ENCODE results near the gene RIPOR3.
A peak's percentile ranks its signal among the peaks of the same experiment; 100 is the strongest.
"Not testable (repeated sequence)": the region's sequence is repeated elsewhere in the genome, so short reads cannot be mapped to it uniquely, and the experiment has no call there.

RIPOR3 gene

DNA sequence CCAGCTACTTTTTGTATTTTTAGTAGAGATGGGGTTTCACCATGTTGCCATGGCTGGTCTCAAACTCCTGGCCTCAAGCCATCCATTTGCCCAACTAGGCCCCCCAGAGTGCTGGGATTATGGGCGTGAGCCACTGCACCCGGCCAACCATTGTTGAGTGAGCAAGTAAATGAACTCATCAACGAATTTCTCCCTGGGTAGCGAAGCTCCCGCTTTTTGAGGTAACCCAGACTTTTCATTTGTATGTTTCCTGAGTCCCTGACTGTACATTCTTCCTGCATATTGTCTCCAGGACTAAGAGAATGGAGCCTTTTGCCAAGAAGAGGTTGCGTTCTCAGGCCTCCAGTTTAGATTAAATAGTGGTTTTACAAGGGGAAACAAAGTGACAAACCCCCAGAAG is 36.4 kb downstream of the RIPOR3 start:
- no peak for DNase-seq

DNA sequence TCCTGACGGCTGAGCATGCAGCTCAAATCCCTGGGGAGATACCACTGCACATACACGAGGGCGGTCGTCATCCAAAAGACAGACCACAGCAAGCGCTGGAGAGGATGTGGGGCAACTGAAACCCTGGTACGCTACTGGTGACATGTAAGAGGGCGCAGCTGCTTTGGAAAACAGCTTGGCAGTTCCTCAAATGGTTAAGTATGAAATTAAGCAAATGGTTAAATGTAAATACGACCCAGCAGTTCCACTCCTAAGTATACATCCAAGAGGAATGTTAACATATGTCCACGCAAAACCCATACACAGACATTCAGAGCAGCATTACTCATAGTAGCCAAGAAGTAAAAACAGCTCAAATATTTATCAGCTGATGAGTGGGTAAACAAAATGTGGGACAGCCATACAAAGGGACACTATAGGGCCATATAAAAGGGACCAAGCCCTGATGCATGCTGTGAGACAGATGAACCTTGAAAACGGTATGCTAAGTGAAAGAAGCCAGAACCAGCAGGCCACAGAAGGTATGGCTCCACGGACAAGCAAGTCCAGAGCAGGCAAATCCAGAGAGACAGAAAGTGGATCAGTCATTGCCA is 38.5 kb downstream of the RIPOR3 start:
- DNase-seq = no peak

DNA sequence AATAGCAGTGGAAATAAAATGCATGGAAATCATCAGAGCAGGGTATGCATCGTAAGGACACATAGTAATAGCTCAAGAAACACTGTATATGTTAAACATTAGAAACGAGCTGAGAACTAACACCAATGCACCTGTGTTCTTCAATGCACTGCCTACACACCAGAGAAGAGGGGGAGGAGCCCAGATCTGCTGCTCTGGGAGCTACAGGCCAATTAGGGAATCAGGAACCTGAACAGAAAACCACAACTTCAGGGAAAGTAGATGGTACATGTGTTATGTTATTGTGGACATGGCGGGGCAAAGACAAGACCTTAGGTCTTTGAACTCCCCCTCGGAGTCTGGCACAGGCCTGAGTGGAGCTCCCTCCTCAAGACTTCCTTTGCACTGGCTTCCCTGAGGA is 39.7 kb downstream of the RIPOR3 start:
- DNase-seq = no peak

- DNase-seq = no peak
Observed at GRCh38 chr20:50649590-50649989, 41.8 kb downstream of the RIPOR3 start.

- DNase-seq = no peak
Observed at GRCh38 chr20:50648651-50649050, 42.7 kb downstream of the RIPOR3 start.

- DNase-seq = no peak
Observed at GRCh38 chr20:50646483-50646996, 44.8 kb downstream of the RIPOR3 start.

DNA sequence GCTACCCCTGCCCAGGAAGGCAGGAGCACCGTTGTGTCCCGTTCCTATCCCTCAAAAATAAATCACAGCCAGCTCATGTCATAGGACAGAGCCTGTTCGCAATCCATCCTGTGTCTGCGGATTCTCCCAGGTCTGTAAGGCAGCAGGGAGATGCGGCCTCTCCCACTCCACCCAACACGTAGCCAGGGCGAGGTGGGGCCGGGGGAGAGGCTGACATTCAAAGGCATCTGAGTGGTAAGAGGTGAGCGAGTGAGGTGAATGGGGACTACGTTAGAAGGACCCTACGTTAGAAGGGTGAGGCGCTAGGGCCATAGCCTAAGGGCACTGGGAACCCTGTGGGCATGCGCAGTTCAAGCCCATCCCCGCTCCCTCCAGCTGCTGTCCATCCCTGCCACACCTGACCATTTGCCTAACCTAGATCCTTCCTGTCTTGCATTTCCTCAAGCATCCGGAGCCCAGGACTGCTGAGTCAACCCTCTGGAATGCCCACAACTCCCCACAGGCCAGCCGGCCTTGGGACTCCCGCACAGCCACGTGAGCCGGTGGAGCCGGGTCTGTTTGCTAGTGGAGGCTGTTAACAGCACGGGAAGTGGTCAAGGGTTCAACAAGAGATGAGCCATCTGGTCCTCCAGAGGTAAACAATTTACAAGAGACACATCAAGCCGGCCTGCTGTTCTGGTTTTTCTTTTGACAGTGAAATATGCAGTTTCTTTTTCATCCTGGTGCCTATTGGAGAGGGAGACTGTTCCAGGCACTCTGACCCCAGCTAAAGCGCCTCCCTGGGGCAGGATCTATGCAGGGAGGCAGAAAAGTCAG is 45.9 kb downstream of the RIPOR3 start:
- DNase-seq = no peak

DNA sequence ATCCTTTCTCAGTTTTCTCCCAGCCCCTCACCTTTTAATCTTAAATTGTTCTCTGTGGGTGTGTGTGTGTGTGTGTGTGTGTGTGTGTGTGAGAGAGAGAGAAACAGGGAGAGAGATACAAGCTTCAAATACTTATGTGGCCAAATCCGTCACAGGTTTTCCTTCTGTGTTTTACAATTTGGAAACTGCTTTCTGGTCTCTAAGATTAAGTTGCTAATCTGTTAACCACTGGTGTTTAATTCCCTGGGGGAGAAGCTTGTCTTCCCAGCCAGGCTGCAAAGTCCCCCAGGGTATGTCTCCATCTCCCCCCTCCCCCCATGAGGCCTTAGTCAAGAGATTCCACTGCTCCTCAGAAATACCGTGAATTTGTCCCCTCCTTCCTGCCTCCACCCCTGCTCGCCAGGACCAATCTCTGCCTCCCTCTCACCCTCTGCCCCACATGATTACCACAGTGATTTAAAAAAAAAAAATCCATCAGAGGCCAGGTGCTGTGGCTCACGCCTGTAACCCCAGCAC is 49.0 kb downstream of the RIPOR3 start:
- no peak for DNase-seq

DNA sequence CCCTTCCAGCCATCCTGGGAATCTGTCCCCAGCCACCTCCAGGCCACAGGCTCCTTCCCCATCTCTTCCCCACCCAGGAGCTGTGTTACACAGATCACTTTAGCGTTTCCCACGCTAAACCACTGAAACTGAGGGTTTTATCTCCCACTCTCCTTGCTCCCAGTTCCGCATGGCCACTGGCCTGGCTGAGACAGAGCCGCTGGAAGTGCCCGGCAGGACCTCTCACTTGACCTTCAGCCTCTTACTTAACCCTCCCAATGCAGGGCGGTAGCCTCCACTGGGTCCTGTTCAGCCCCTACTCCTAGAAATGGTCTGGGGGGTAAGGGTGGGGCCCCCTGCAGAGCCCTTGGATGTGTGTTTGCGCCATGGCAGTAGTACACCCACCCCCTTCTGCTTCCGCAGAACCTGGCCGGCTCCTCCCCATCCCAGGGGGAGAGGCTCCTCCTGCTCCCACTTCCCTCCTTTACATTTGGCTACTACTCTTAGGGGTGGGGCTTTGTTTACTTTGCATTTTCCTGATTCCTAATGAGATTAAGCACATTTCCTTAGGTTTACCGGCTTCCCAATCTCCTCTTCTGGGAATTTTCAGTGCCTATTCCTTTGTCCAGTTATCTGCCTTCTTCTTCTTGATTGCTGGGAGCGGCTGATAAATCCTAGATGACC is 49.6 kb downstream of the RIPOR3 start:
- not testable (repeated sequence) for DNase-seq

DNA sequence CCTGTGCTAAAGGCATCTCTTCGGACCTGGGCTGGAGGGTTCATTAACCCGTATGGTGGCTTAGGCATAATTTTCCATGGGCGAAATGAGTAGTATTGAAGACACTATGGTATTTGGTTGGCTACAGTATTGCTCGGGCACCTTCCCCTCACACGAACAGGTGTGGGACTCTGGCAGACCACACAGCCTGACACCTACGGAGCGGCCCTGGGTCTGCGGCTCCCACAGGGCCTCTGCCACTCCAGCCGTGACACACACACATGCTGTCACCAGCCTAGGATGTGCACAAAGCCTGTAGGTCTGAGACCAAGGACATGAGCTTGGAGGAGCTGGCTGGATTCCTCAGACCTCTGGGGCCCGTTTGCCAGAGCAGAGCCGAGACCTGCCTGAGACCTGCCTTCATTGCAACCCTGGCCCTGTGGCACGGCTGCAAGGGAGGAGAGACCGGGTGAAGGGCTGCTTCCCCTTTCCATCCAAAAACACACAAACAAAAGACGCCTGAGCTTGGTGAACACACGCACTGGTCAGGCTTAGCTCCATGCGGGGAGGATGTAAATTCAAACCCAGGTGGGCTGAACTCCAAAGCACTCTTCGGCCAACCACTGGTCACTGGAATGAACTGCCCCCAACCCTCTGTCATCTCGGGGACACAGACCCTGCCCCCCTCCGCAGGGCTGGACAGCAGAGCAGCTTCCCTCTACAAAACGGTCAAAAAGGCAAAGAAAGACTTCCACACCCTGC is 51.2 kb downstream of the RIPOR3 start:
- DNase-seq = not testable (repeated sequence)

DNA sequence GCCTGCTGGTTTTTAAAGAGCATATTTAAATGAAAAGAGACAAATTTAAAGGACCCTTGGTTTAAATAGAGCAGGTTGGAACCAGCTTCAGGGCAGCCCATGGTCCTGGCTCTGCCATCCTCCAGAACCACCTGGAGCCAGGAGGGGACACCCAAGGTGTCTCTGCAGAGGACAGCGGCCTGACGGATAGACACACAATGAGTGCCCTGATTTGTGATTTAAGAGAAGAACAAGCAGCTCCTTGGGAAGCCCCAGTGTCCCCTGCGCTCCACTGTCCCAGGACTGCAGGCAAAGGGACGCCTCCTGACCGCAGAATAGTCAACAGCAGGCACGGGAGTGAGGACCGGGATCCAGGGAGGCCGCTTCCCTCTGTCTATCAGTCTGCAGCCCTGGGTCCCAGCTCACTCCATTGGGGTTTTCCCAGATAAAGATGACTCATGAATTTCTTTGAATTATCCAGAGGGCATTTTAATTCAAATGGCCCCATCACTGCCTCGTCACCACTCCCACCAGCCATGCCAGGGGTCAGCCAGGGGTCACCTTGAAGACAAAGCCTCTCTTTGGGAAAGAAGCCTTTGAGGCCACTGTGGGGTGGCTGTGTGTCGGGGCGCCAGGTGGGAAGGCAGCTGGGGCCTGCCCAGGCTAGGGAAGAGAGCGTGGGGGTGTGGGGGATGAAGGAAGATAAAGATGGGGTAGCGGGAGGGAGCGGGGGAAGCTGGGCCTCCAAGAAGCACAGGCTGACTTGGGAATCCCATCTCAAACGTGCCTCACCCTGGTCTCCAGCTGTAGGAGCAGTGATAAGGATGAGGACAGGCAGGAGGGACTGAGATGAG is 53.1 kb downstream of the RIPOR3 start:
- DNase-seq = not testable (repeated sequence)

- DNase-seq = no peak
Observed at GRCh38 chr20:50636601-50637540, 54.5 kb downstream of the RIPOR3 start.

DNA sequence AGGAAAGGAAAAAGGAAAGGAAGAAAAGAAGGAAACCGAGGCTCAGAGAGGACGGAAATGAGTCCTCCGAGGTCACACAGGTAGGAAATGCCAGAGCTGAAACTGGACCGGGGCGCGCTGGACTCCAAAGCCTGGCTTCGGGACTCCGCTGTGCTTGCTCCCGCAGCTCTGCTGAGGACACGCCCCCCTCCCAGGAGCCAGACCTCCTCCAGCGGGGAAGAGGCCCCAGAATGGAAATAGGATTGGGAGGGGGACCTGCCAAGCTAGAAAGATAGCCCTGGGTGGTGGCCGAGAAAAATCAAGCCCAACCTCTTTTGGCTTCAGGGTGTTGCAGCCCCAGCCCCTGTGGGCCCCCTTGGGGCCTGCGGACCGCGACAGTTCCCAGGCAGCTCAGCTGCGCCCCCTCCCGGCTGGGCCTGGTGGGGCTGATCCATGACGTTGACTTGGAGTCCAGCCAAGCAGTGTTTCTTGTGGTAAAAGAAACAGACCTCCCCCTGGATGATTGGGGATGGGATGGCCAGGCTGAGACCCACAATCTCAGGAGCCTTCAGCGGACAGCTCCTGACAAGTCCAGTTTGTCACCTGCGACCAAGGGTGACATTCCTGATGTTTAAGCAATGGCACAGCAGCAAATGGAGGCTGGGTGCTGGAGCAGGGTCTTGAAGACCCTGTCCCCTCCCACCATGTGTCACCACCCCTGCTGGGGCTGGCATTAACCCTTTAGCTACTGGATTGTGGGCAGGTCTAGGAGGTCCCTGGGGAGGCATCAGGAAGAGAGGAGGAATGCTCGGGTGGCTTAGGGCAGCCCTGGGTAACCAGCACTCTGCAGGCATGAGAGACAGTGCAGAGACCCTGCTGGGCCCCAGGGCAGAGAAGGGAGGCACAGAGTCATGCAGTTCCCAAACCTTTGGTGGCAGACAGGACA is 55.4 kb downstream of the RIPOR3 start:
- peak; percentile 58 for DNase-seq

GRCh38 chr20:50635014-50635557 is 56.3 kb downstream of the RIPOR3 start:
- no peak for DNase-seq

DNA sequence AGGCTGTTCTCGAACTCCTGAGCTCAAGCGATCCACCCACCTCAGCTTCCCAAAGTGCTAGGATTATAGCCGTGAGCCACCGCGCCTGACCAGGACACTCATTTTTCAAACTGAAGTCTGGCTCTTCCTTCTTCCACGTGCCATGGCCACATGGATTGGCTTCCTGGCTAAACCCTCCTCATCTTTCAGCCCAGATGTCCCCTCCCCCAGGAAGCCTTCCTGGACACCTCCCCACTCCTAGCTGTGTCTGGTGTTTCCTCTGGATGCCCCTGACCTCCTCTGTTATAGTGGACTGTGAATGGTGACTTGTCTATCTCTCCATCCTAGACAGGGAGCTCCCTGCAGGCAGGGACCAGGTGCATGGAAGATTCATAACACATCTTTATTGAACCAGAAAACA is 57.2 kb downstream of the RIPOR3 start:
- DNase-seq = no peak

GRCh38 chr20:50633361-50633760 is 58.0 kb downstream of the RIPOR3 start:
- DNase-seq = no peak

GRCh38 chr20:50632701-50633100 is 58.6 kb downstream of the RIPOR3 start:
- no peak for DNase-seq

DNA sequence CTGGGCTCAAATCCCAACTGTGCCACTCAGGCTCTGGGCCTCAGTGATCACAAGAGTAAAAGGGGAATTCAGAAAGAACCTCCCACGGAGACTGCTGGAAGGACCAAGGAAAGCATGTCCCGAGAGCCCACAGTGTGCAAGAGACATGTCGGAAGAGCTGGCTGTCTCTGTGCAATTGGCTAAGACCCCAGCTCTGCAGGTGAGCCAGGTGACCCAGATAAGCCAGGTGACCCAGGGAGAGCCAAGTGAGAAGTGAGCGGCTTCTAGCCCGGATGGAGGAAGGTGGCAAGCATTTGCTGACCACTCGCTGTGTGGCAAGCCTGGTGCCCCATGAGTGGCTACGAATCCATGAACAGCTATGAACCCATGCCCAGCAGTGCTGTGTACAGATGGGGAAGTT is 59.1 kb downstream of the RIPOR3 start:
- no peak for DNase-seq

DNA sequence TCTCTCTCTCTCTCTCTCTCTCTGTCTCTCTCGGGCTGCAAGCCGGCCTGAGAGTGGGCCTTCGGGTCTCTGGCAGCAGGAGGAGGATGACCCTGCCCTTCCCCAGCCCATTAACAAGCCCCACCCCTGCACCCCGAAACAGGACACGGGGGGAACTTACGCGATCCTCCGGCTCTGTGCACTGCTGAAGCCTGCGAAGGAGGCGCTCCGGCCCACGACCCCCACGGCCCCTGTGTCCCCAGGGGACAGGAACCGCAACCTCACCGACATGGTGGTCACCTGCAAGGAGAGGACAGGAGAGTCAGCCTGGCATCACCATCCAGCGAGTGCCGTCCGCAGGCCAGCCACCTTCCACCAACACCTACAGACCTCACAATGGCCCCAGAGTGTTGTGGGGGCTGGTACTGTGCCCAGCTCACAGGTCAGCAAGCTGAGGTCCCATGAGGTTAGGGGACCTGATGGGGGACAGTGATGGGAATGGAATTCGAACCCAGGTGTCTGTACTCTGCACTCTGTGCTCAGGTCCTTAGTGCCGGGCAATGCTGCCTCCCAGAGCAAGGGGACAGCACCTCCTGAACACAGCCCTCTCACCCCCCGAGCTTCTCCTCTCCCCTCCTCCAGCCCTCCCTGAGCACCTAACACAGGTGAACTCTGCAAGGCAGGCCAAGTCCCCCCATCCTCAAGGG is 60.6 kb downstream of the RIPOR3 start:
- DNase-seq = no peak

All from activated T-cell treated with anti-CD3 and anti-CD28 coated beads, Interleukin-2, amount 50 U/mL, for 1 hour (primary cell).